Hippocampal formation (tissue), 2 donors: ENCODE data around the gene PDE9A.

Source experiments
- DNase-seq, 2 donors: peaks; one replicate each; lab custom pipeline; 2025; lab: John Stamatoyannopoulos, UW

Gene PDE9A

DNA sequence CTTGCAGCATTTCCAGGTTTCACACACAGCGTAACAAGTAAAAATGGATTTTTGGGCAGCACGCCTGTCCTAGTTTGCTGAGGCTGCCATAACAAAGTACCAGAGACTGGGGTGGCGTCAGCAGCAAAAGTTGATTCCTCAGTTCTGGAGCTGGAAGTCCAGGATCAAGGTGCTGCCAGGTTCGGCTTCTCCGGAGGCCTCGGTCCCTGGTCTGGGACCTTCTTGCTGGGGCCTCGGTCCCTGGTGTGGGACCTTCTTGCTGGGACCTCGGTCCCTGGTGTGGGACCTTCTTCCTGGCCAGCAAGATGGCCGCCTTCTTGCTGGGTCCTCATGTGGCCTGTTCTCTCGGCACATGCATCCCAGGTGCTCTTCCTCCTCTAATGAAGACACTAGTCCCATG, 104.0 kb downstream of the PDE9A start:
- DNase-seq: no peak

DNA sequence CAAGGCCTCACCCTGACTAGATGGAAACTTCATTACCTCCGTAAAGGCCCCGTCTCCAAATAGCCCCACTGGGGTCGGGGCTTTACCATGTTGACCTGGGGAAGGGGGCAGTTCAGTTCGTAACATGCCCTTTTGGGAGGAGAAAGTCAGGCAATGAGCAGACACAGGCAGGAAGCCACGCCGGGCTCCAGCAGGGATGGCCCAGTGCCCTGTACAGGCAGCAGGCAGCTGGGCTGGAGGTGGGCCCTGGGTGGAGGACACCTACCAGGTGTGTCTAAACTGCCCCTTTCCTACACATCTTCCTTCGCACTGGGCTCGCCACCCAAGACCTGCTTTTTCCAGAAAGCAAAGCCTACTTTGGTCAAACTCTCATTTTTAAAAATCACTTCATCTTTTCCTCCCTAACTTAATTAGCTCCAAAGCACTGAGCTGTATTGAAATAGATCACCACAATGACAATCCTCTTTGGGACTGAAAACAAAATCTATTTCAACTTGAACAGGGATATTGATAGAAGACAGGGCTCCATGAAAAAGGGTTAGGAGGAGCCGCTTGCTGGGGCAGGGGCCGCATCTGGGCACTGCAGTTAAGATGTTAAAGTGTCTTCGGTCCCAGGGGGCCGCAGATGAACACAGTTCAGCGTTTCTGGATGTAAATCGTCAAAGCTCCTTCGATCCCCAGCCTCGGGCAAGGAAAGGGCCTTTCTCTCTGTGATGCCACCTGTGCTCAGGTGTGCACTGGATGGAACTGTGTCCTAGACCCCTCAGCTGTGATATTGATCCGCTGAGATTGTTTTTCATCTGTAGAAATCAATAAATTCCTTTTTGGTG, 104.6 kb downstream of the PDE9A start:
- DNase-seq: no peak

DNA sequence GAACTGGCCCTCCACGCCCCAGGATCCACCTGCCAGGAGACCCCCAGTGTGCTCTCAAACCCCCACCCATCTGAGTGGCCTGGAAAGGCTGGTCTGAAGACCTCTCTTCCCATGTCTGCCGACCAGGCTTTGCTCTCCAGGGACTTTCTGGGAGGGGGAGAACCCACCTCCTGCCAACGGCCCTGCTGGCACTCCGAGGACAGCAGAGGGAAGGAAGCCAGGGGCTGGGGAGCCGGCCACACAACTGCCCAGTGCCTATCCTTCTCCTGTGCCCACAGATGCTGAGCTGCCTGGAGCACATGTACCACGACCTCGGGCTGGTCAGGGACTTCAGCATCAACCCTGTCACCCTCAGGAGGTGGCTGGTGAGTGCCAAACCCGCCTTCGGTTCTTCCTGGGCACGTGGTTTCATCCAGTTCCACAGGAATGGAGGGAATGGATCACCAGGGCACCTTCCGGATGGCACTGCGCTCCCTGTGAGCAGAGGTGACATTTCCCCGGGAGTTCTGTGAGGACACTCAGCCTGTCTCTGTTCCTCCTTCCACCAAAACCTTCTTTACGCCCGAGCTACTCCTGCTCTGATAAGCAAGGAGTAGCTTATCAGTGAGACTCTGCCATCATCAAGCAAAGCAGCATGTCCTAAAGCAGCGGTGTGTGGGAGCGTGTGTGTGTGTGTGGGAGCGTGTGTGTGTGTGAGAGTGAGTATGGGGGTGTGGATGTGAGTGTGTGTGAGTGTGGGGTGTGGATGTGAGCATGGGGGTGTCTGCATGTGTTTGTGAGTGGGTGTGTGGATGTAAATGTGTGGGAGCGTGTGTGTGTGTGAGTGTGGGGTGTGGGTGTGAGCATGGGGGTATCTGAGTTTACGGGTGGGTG, 105.5 kb downstream of the PDE9A start:
- DNase-seq: no peak

DNA sequence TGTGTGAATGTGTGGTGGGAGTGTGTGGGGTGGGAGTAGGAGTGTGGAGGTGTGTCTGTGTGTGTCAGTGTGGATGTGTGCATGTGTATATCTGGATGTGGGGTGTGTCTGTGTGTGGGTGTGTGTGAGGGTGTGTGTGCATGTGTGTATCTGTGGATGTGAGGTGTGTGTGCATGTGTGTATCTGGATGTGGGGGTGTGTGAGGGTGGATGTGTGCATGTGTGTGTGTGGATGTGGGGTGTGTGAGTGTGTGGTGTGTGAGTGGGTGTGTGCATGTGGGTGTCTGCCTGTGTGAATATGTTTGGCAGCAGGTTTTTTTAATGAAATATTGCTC, 106.1 kb downstream of the PDE9A start:
- no peak for DNase-seq

DNA sequence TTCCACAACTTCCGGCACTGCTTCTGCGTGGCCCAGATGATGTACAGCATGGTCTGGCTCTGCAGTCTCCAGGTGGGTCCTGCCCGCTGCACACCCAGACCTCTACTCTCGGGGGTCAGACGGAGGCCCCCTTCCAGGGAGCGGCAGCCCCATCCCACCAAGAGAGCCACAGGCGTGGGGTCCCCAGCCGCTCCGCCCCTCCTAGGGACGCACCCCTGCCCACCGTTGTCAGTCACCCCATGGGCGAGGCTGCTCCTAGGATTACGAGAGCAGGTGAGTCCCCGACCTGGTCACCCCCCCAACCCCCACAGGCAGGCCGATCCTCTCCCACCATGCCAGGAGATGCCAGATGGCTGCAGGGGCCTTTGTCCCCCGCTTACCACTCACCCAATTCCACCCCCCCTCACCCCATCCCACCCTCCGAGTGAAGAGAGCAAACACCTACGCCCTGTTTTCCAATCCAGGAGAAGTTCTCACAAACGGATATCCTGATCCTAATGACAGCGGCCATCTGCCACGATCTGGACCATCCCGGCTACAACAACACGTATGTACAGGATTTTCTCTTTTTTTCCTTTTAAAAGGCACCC, 107.0 kb downstream of the PDE9A start:
- DNase-seq: no peak

DNA sequence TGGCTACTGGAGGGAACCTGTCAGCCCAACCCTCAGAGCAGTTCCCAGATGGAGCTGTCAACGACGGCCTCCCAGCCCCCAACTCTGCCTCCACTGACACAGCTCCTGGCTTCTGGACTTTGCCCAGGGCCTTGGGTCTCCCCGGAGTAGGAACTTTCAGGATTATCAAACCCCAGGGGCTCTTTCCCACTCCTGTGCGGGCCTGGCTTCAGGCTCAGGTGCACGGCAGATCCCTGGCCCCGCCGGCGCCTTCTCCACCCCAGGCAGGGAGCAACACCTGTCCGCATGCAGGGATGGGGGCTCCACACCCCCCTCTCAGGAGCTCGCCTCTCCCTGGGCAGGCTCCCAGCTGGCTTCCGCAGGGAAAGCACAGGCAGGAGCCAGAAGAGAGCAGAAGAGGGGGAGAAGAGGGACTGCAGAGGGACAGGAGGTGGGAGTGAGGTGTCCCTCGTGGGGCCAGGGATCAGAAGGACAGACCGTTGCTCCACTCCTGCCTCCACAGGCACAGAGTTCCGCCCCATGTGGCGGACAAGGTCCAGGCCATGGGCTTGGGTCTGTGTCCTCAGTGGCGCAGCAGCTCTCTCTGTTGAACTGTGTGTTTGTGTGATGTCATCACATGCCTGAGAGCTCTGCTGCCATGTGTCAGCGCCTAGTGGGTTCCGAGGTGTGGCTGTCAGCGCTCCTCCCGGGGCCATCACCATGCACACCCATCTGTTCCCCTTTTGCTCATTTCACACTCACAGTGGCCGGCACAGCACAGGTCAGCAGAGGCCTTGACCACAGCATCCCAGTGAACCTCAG, 107.7 kb downstream of the PDE9A start:
- DNase-seq: no peak

DNA sequence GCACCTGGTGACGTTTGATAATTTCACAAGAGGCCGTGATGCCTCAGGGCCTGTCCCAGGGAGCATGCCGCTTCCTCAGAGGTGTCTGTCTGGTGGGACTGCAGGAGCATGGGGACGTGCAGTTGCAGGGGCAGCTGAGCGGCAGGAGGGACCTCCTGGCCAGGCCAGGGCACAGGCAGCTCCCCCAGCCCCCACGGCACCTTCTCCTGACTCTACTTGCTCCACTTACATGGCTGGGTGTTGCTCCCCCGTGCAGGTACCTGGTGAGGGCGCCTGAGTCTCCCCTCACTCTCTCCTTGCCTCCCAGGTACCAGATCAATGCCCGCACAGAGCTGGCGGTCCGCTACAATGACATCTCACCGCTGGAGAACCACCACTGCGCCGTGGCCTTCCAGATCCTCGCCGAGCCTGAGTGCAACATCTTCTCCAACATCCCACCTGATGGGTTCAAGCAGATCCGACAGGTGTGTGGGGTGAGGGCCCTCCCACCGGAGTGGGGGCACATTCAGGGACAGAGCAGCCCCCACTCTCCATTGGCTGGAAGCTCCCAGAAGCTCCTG, 108.4 kb downstream of the PDE9A start:
- no peak for DNase-seq

DNA sequence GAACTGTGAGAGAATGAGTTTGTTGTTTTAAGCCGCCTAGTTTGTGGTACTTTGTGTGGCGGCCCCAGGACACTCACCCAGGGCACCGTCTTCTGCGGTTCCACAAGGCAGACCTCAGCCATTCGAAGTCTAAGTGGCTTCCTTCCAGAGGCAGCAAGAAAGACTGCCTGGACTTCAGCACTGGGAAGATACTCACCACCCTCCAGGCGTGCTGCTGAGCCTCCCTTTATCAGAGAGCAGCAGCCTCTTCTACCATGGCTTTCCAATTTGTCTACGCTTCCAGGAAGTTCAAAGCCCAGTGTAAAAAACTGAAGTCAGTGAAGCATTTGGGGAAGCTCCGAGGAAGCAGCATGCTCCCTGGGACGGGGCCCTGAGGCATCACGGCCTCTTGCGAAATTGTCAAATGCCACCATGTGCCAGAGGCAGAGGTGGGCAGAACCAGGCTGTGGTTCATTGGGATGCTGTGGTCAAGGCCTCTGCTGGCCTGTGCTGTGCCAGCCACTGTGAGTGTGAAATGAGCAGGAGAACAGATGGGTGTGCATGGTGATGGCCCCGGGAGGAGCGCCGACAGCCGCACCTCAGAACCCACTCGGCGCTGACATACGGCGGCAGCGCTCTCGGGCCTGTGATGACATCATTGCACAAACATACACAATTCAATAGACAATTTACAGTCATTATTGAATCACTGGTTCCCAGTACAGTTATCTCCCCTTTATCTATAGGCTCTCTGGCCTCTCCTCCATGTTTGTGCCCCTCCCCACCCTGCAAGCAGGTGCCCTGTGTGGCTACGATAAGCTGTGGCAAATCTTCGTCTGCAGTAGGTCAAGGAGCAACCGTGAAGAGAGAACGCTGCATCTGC, 110.4 kb downstream of the PDE9A start:
- no peak for DNase-seq

DNA sequence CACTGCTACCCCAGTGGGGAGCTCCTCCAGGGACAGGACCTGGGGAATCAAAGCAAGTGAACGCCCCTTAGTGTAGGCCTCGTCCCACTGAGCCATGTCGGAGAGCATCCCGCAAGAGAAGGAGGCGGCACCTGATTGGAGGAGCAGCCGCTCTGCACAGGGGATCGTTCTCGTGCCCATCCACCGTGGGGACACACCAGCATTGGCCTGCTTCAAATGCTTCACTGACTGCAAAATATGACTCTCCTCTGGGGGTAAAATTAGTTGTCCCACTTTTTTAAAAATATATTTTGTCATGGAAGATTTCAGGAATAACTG, 111.0 kb downstream of the PDE9A start:
- no peak for DNase-seq

DNA sequence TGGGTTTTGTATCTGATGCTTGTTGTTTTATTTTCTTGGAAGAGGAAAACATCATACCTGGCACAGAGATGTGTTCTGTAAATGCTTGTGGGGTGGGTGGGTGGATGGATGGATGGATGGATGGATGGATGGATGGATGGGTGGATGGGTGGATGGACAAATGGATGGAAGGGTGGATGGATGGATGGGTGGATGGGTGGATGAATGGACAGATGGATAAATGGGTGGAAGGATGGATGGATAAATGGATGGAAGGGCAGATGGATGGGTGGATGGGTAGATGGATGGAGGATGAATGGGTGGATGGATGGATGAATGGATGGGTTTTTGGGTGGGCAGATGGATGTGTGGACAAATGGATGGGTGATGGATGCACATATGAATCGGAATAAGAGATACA, 111.5 kb downstream of the PDE9A start:
- DNase-seq: no peak

DNA sequence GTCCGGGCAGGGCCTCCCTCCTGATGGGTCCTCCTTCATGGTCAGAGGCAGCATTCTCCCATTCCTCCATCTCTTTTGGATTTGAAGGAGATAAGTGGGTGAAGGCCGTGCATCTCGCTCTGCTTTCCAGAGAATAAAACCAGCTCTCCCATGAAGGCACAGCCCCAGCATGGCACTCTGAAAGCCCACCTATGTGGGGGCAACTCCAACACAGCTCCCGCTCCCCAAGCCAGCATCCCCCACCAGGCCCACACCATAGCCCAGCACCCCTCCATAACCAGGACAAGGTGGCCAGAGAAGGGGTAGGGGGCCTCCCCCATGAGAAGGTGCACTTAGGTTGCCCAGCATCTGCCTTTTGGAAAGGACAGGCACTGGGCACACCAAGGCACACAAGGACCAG, 112.2 kb downstream of the PDE9A start:
- no peak for DNase-seq

DNA sequence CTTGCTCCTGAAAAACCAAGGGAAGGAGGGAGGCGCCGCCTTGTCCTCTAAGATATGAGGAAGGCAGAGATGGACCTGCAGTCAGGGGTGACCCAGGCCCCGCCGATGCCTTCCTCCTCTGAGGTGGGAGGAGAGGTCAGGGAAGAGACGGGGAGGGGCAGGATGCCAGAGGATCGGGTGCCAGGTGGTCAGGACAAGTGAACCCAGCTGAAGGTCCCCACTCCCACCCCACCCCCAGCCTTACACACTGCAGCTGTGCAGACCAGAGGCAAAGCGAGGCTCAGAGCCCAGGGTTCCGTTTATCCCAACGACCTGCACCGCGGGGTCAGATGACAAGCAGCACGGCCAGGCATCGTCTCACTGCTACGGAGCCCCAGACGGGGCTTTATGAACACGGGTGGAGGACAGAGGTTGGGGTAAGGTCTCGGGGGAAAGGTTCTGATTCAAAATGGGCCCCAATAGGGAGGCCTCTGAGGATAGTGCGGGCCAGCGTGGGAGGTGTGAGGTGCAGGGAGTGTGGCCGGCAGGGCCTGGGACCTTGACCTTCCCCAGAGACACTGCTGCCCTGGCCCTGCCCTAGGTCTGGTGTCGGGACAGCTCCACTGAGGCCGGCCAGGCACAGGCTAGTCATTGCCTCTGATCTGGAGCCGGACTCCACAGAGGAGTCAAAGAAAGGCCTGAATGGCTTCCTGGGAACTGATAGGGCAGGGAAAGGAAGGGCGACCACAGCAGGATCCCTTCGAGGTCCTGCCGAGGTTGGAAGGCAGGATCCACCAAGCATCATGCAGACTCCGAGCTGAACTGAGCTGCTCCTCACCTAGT, 113.5 kb downstream of the PDE9A start:
- DNase-seq: no peak

DNA sequence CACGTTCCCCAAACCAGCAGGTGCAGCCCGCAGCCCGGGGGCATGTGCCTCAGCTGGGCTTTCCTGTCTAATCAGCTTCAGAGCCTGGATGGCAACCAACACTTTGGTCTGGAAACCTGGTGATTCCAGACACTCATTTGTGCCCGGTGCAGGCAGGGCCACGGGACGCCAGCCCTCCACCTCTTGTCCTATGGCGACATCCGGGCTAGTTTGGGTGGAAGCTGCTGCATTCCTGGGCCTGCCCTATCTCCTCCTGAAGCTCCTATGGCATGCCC, 114.1 kb downstream of the PDE9A start:
- DNase-seq: no peak

DNA sequence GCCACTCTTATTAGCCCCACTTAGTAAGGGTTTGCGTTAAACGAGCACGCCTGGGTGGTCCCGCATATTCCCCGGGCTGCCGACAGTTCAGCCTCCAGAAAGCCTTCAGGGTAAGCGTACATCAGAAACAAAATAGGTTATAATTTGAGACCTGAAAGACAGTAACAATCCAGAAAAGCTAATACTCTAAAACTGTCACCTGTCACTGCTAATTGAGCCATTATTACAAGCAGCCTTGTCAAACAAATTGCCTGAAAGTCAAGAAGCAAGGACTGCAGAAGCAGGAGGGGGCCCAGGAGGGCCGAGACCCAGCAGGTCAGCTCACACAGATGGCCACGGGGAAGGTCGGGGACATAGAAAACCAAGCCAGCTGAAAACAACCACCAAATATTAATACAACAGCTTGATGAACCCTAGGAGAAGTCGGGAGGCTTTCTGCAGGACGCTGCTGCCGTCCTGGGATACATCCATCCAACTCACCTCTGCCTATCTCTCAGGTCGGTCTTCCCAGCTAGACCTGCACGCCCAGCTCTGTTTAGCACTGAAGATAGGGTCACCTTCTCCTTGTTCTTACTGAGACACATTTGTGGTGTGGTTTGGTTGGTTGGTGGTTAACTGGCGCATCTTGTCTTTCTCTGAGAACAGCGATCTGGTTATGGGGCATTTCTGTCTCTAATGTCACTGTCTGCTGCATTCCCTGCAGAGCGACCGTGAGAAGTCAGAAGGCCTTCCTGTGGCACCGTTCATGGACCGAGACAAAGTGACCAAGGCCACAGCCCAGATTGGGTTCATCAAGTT, 115.1 kb downstream of the PDE9A start:
- DNase-seq: no peak

DNA sequence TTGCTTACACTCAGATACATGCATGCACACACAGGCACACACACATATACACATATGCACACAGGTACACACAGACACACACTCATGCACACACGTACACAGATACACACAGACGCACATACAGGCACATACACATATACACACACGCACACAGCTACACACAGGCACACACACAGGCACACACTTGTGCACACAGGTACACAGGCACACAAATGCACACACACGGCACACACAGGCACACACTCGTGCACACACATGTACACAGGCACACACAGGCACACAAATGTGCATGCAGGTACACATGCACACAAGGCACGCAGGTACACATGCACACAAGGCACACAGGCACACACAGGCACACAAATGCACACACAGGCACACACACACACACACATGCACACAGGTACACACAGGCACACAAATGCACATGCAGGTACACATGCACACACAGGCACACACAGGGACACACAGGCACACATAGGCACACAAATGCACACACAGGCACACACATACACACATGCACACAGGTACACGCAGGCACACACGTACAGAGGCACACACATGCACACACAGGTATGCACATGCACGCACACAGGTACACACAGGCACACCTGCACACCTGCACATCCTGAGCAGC, 115.9 kb downstream of the PDE9A start:
- no peak for DNase-seq

DNA sequence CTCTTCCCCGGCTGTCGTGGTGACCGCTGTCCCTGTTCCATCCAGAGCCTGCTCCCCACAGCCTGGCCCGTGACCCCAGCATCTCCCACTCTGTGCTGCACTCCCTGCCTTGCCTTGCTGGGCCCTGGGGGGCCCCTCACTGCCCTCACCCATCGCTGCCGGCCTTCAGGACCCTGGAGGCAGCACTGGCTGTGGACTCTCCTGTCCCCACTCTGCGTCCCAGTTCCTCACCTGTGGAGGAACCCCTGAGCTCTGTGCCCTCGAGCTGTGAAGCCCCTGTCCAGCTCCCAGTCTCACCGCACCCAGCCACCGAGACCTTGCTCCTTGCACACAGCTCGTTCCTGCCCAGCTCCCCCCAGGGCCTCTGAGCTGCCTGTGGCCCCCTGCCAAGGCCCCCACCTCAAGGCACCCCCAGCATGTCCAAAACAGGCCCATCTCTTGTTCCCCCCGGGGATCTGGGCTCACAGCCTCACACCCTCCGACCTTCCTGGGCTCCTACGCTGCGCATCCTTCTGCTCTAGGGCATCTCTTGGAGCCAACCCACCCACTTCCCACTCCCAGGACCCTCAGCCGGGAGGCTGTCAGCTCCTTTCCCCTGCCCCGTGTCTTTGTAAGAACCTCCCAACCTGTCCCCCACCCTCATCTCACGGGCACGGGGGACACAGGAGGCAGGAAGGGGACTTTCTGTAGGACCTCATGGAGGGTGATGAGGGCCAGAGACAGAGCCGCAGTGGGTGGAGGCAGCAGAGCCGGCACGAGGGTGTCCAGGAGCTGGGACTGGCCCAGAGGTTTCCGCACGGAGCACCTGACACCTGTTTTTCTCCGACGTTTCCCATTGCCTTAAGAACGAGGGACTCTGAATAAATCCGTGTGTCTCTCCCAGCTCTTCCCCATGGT, 116.6 kb downstream of the PDE9A start:
- no peak for DNase-seq

DNA sequence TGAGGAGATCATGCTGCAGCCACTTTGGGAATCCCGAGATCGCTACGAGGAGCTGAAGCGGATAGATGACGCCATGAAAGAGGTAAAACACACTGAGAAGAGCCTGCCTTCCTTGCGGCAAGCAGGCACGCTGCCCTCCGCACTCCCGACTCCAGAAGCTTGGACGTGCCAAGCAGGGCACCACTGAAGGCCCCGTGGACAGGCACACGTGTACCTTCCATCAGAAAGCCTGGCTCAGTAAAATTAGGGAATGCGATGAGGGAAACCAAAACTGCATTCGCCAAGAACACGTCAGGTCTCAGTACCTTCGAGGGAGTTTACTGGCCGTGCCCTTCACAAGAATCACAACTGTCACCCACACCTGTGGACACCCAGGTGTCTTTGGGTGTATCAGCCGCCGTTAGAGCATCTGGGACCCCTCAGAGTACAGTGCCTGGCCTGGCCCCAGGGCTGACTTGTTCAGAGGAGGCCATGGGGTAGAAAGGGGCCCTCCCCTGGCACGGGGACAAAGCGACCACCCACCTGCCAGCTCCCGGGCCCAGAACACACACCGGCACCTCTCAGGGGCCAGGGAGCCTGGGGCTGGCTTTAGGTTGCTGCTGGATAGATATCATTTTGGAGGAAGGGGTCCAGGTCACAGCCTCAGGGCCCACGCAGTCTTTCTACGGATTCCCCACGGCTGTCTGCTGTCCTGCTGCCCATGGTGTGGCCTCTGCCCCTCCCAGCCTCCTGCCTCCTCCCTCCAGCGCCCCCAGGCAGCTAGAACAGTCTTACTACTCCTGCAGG, 117.5 kb downstream of the PDE9A start:
- DNase-seq: no peak
